Measurements from ENCODE around the gene COBL. TPM values are rescaled to one million over a fixed set of nuclear protein-coding genes. Genes with fewer than 3 reads are reported as not detected.

COBL gene
- total RNA-seq, 1 experiment from 2014 or later = 0.46 TPM

GRCh38 chr7:51059504-51060142, 257.0 kb downstream of the COBL start:
- DNase-seq (ENCODE audit: low read depth) = no peak

GRCh38 chr7:51058764-51059163, 257.8 kb downstream of the COBL start:
- DNase-seq (ENCODE audit: low read depth) = no peak

GRCh38 chr7:51055039-51055840, 261.4 kb downstream of the COBL start:
- no peak for DNase-seq (ENCODE audit: low read depth)

- DNase-seq (ENCODE audit: low read depth) = no peak
Measured at GRCh38 chr7:51054231-51054630, 262.4 kb downstream of the COBL start.

GRCh38 chr7:51053160-51053925, 263.3 kb downstream of the COBL start:
- DNase-seq (ENCODE audit: low read depth) = no peak

- DNase-seq (ENCODE audit: low read depth) = no peak
Measured at GRCh38 chr7:51046482-51046881, 270.1 kb downstream of the COBL start.

- DNase-seq (ENCODE audit: low read depth) = no peak
Measured at GRCh38 chr7:51046103-51046466, 270.5 kb downstream of the COBL start.

- peak; percentile 97 for DNase-seq (ENCODE audit: low read depth)
Measured at GRCh38 chr7:51045319-51046102, 271.1 kb downstream of the COBL start.

GRCh38 chr7:51043461-51043860, 273.1 kb downstream of the COBL start:
- DNase-seq (ENCODE audit: low read depth) = no peak

- no peak for DNase-seq (ENCODE audit: low read depth)
Measured at GRCh38 chr7:51040787-51041186, 275.8 kb downstream of the COBL start.

- no peak for DNase-seq (ENCODE audit: low read depth)
Measured at GRCh38 chr7:51038573-51038972, 278.0 kb downstream of the COBL start.

GRCh38 chr7:51035716-51036115, 280.9 kb downstream of the COBL start:
- no peak for DNase-seq (ENCODE audit: low read depth)

GRCh38 chr7:51034521-51035264, 281.9 kb downstream of the COBL start:
- DNase-seq (ENCODE audit: low read depth) = peak; percentile 80

- DNase-seq (ENCODE audit: low read depth) = no peak
Measured at GRCh38 chr7:51033727-51034520, 282.7 kb downstream of the COBL start.

GRCh38 chr7:51031791-51032515, 284.7 kb downstream of the COBL start:
- DNase-seq (ENCODE audit: low read depth) = no peak

GRCh38 chr7:51031216-51031615, 285.4 kb downstream of the COBL start:
- no peak for DNase-seq (ENCODE audit: low read depth)

GRCh38 chr7:51029701-51030191, 286.9 kb downstream of the COBL start:
- DNase-seq (ENCODE audit: low read depth) = peak; percentile 82

- no peak for DNase-seq (ENCODE audit: low read depth)
Measured at GRCh38 chr7:51029131-51029530, 287.5 kb downstream of the COBL start.
